Esophagus muscularis mucosa (tissue), 4 donors: Measurements from ENCODE around the gene VAMP5. TPM values are rescaled to one million over a fixed set of nuclear protein-coding genes. Genes with fewer than 3 reads are reported as not detected.

ENCODE experiments used
- DNase-seq: peaks from one replicate; pipeline ENCODE4 v3.0.0-alpha.2; 2017; ENCODE audit errors: extremely low spot score
- H3K27ac ChIP-seq, 4 donors: fragments of 200-600 bp; sonication (generic); replicated peaks in 1 of 4; 1 replicate in 3 of 4; 2 replicates in 1 of 4; pipeline ENCODE4 v1.5.1; 2016 to 2019; ENCODE audit warnings: mild to moderate bottlenecking in 1 of 4
- H3K27me3 ChIP-seq, 4 donors: fragments of 200-600 bp; sonication (generic); one replicate each; pipeline versions ENCODE4 v1.5.1 to v1.6.0; 2016 to 2019
- H3K36me3 ChIP-seq, 4 donors: fragments of 200-600 bp; sonication (generic); one replicate each; pipeline ENCODE4 v1.5.1; 2016 to 2019
- H3K4me1 ChIP-seq, 4 donors: fragments of 200-600 bp; sonication (generic); one replicate each; pipeline ENCODE4 v1.5.1; 2016 to 2019
- H3K4me3 ChIP-seq, 4 donors: fragments of 200-600 bp; sonication (generic); 1 replicate in 2 of 4; 2 replicates in 2 of 4; pipeline ENCODE4 v1.5.1; 2016 to 2019; ENCODE audit warnings: mild to moderate bottlenecking in 4 of 4, moderate library complexity in 1 of 4
- H3K9me3 ChIP-seq, 4 donors: fragments of 200-600 bp; sonication (generic); 1 replicate in 3 of 4; 2 replicates in 1 of 4; pipeline ENCODE4 v1.5.1; 2016 to 2019
- EP300 ChIP-seq: sonication (generic); formaldehyde crosslinking; IDR thresholded peaks from one replicate; pipeline ENCODE4 v1.6.1; 2017; ENCODE audit warnings: antibody characterized with exemption
- POLR2A ChIP-seq: fragments of 450-650 bp; IDR thresholded peaks from one replicate; pipeline ENCODE4 v1.6.1; 2017; ENCODE audit warnings: antibody characterized with exemption, moderate library complexity, mild to moderate bottlenecking, low read depth
- POLR2AphosphoS5 ChIP-seq, 2 donors: sonication (generic); formaldehyde crosslinking; IDR thresholded peaks; one replicate each; pipeline ENCODE4 v1.6.1; 2017; ENCODE audit warnings: antibody characterized with exemption in 2 of 2
- WGBS: methylation state at CpG from one replicate; pipeline ENCODE4 v1.1.5; 2018; 5-methylcytosine and 5-hydroxymethylcytosine counted together
- intact Hi-C: fragments of 100-400 bp; cut with DNase I; formaldehyde crosslinking; loops from one replicate; pipeline ENCODE4 v1.15.1; 2023
- total RNA-seq, 4 donors: library from RNA; depleted of rRNA; stranded (reverse); fragments of >200 nt; gene quantifications; one replicate each; pipeline versions ENCODE4 v1.1.0 to v1.2.1, GENCODE V29; 2016
- TF ChIP-seq, protein P1 (sequence below), 3 experiments: fragments of 200-600 bp in 2 of 3; fragments of 450-650 bp in 1 of 3; sonication (generic) in 2 of 3; IDR thresholded peaks; one replicate each; pipeline ENCODE4 v1.5.1; 2017 to 2019; ENCODE audit warnings: antibody characterized with exemption in 3 of 3, mild to moderate bottlenecking in 2 of 3, moderate library complexity in 1 of 3

VAMP5 gene
- total RNA-seq, 4 donors from 2014 or later: 35.6 to 50.7 (median 42.0) TPM

DNA sequence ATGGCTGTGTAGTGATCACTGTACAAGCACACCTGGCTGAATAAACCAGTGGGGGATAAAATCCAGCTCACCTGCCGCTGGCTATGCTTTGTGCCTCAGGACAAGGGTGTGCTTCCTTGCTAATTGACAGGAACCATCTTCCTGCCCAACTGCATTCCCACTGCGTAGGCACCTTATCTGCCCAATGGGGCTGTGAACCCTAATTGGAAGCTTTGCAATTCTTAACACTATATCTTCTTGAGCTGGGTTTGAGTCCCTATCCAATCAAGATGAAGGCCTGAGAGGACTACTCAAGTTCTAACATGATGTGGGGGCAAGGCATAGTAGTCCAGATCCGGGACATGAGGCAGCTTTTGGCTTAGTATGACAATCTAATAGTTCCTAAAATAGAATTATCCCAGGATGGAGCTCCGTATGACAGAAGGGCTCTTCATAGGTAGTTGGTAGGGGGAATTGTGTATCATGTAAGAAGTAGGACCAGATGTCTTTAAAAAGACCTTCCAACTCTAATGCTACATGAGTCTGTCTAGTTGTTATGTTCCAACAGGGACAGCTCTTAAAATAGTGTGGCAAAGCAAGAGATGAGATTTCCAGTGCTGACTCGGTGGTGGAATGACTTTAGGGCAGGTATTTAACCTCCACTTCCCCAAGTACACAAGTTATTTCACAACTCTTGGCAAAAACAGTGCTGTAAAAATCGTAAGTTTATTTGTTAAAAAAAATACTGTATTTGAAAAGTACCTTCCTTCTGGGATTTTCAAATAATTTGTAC, 20.5 kb downstream of the VAMP5 start:
- Histone ChIP-seq H3K27me3 (no peaks in the 10 kb centered on the region), H3K36me3 (peaks cover 0 to 46% (median 28%) of the 10 kb centered on the region in 4 donors), H3K4me3 (peak overlapping the region in 1 of 4 donors; percentile 91), H3K4me1 (peaks cover 58 to 87% (median 82%) of the 10 kb centered on the region in 4 donors), H3K27ac (peak overlapping the region; percentile 39 to 95 (median 75)), H3K9me3 (no peaks in the 10 kb centered on the region)
- DNase-seq: no peak
- 58% methylated on average over 5 of the region's 6 CpGs for WGBS
- TF ChIP-seq, protein P1, sequence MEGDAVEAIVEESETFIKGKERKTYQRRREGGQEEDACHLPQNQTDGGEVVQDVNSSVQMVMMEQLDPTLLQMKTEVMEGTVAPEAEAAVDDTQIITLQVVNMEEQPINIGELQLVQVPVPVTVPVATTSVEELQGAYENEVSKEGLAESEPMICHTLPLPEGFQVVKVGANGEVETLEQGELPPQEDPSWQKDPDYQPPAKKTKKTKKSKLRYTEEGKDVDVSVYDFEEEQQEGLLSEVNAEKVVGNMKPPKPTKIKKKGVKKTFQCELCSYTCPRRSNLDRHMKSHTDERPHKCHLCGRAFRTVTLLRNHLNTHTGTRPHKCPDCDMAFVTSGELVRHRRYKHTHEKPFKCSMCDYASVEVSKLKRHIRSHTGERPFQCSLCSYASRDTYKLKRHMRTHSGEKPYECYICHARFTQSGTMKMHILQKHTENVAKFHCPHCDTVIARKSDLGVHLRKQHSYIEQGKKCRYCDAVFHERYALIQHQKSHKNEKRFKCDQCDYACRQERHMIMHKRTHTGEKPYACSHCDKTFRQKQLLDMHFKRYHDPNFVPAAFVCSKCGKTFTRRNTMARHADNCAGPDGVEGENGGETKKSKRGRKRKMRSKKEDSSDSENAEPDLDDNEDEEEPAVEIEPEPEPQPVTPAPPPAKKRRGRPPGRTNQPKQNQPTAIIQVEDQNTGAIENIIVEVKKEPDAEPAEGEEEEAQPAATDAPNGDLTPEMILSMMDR (IDR thresholded peaks at IDR 0.05): no peak
- TF ChIP-seq POLR2A: no peak
- TF ChIP-seq POLR2AphosphoS5 (IDR thresholded peaks at IDR 0.05): no peak
- intact Hi-C loops: loop anchor here (5.0 kb wide), 1 partner anchor 172 kb away; no protein-coding TSS in a partner anchor

DNA sequence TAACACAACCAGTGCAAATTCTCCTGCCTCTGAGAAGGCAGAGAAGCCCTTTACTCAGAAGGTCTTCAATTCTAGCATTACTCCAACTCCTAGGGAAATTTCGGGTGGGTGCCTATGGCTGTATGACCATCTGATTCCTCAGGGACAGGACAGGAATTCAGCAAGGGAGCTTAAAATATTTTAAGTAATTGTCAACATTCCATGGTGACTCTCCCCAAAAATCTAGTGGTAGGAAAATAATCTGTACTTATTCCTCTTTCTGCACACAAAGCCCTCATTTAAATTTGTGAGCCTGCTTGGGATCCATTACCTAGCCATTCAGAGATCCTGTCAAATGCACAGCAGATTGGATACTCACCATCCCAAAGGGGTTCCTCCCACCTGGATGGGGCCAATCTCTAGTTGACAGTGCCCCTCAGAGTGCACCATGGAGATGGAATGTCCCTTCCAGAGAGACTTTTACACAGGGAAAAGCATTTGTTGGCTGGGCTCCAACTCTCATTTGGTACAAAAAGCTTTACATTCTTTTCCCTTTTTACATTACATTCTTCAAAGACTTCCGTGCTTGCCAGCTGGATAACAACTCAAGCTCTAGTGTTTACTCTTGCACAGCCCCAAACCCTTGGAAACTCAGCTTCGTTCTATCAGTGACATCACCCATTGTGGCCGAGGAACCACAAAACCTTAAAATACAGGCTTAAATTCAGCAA, 21.3 kb downstream of the VAMP5 start:
- H3K27ac ChIP-seq: peak overlapping the region; percentile 39 to 95 (median 75)
- peaks cover 0 to 43% (median 22%) of the 10 kb centered on the region in 4 donors for H3K36me3 ChIP-seq
- TF ChIP-seq EP300 (no peak), POLR2AphosphoS5 (IDR thresholded peaks at IDR 0.05) (no peak), POLR2A (no peak)
- TF ChIP-seq, protein P1 (IDR thresholded peaks at IDR 0.05): no peak
- no peaks in the 10 kb centered on the region for H3K9me3 ChIP-seq
- H3K4me1 ChIP-seq: peaks cover 58 to 89% (median 87%) of the 10 kb centered on the region in 4 donors
- H3K27me3 ChIP-seq: no peaks in the 10 kb centered on the region
- intact Hi-C loops: no loop called here
- WGBS: 56% methylated on average over 4 of the region's 4 CpGs
- DNase-seq: no peak
- H3K4me3 ChIP-seq: peak overlapping the region in 1 of 4 donors; percentile 91

DNA sequence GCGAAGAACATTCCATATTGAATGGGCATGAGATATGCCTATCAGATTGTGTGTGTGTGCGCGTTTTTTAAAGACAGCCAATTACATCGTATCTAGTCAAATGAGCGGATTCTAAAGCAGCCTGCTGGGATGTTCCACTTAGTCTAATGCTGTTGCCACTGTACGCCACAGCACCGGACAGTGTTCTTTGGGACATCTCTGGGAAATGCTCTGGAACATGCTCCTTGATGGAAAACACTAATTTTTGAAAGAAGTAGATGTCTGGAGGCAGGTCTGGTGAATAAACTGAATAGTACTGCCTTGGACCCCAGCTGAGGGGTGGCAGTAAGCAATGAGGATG, 21.9 kb downstream of the VAMP5 start:
- no peak for DNase-seq
- TF ChIP-seq POLR2A (no peak), EP300 (no peak), POLR2AphosphoS5 (IDR thresholded peaks at IDR 0.05) (no peak)
- TF ChIP-seq, protein P1 (IDR thresholded peaks at IDR 0.05): no peak
- no peak overlapping the region for H3K4me3 ChIP-seq
- intact Hi-C loops: no loop called here
- no peaks in the 10 kb centered on the region for H3K27me3 ChIP-seq
- no peaks in the 10 kb centered on the region for H3K9me3 ChIP-seq
- WGBS: 85% methylated on average over 7 of the region's 7 CpGs
- H3K4me1 ChIP-seq: peaks cover 56 to 89% (median 87%) of the 10 kb centered on the region in 4 donors
- peak overlapping the region; percentile 39 to 95 (median 75) for H3K27ac ChIP-seq
- peaks cover 0 to 37% (median 17%) of the 10 kb centered on the region in 4 donors for H3K36me3 ChIP-seq

DNA sequence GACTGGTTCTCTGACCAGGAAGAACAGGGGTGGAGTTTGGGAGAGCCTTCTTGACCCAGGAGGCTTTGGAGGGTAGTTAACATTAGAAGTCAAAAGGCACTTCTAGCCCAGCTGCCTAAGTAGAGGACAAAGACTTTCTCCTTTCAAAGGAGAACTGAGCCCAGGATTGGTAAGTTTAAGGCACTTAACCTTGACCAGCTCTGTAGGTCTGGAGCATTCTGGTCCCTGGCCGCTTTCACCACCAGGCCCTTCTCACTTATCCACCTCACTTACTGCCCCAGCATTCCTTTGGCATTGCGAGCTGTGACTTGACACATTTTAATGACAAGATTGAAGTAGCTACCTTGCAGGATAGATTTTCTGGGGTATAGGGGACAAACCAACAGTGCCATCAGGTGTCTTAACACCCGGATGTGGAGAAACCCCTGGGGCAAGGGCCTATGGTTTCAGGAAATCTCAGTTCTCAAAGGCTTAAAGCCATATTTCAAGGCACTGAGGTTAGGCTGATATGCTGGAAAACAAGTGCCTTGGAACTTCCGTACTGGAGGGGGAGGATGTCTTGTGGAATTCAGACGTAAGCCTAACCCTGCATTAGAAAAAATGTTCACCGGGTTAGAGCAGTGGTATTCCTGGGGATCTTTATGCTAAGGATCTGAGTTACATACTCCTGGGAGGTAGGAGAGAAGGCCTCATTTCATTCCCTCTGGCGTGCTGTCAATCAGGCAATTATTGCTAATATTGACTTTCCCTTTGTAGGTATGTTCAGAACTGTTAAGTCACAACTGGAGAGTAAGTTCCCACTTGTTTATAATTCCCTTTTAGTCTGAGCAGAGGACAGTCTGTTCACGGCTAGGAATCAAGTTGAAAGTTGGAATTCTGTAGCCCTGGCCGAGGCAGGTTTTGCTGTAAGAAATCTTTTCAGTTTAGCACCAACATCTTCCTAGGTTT, 23.3 kb downstream of the VAMP5 start:
- Histone ChIP-seq H3K4me1 (peaks cover 51 to 88% (median 82%) of the 10 kb centered on the region in 4 donors), H3K36me3 (peaks cover 0 to 37% (median 16%) of the 10 kb centered on the region in 4 donors), H3K9me3 (no peaks in the 10 kb centered on the region), H3K27ac (peak overlapping the region; percentile 46 to 95 (median 70)), H3K4me3 (no peak overlapping the region), H3K27me3 (no peaks in the 10 kb centered on the region)
- 71% methylated on average over 9 of the region's 9 CpGs for WGBS
- no peak for TF ChIP-seq EP300
- DNase-seq: no peak
- intact Hi-C loops: no loop called here
